ENCODE measurements around the gene TRAPPC10.

The TRAPPC10 gene

GRCh38 chr21:43982489-43983078 lies 29.5 kb upstream of the TRAPPC10 start:
- no peak for DNase-seq

GRCh38 chr21:43983390-43983789 lies 28.7 kb upstream of the TRAPPC10 start:
- no peak for DNase-seq

- DNase-seq, result no peak
Measured at GRCh38 chr21:43983860-43984420, 28.2 kb upstream of the TRAPPC10 start.

- no peak for DNase-seq
Measured at GRCh38 chr21:43984905-43985689, 27.0 kb upstream of the TRAPPC10 start.

GRCh38 chr21:43985690-43986251 lies 26.3 kb upstream of the TRAPPC10 start:
- DNase-seq, result no peak

- DNase-seq, result no peak
Measured at GRCh38 chr21:43986544-43987451, 25.3 kb upstream of the TRAPPC10 start.

- DNase-seq, result no peak
Measured at GRCh38 chr21:43987509-43987908, 24.6 kb upstream of the TRAPPC10 start.

- no peak for DNase-seq
Measured at GRCh38 chr21:43988016-43988415, 24.1 kb upstream of the TRAPPC10 start.

- DNase-seq, result no peak
Measured at GRCh38 chr21:43988506-43989230, 23.4 kb upstream of the TRAPPC10 start.

- DNase-seq, result no peak
Measured at GRCh38 chr21:43989401-43989800, 22.7 kb upstream of the TRAPPC10 start.

- no peak for DNase-seq
Measured at GRCh38 chr21:43991447-43991991, 20.6 kb upstream of the TRAPPC10 start.

GRCh38 chr21:43992121-43992520 lies 20.0 kb upstream of the TRAPPC10 start:
- no peak for DNase-seq

- no peak for DNase-seq
Measured at GRCh38 chr21:43993420-43993934, 18.6 kb upstream of the TRAPPC10 start.

GRCh38 chr21:43994085-43994484 lies 18.0 kb upstream of the TRAPPC10 start:
- no peak for DNase-seq

GRCh38 chr21:43994646-43995045 lies 17.5 kb upstream of the TRAPPC10 start:
- DNase-seq, result no peak

- DNase-seq, result no peak
Measured at GRCh38 chr21:43995521-43996105, 16.5 kb upstream of the TRAPPC10 start.

- DNase-seq, result no peak
Measured at GRCh38 chr21:43997766-43998742, 14.1 kb upstream of the TRAPPC10 start.

- no peak for DNase-seq
Measured at GRCh38 chr21:44000360-44000759, 11.7 kb upstream of the TRAPPC10 start.

GRCh38 chr21:44002511-44002910 lies 9.6 kb upstream of the TRAPPC10 start:
- no peak for DNase-seq
